Cardiac fibroblast (primary cell): ENCODE results near the gene MMP20.
A peak's percentile ranks its signal among the peaks of the same experiment; 100 is the strongest.

Experiments
- DNase-seq, 2 donors: peaks; one replicate each; pipeline versions ENCODE4 v3.0.0 to v3.0.0-alpha.2; 2010; ENCODE audit warnings: low read depth in 2 of 2
- H3K4me3 ChIP-seq, 2 donors: replicated peaks in 1 of 2; 1 replicate in 1 of 2; 2 replicates in 1 of 2; pipeline ENCODE4 v1.5.1; 2011; ENCODE audit warnings: low read depth in 2 of 2, low read length in 2 of 2, mild to moderate bottlenecking in 2 of 2, moderate library complexity in 1 of 2
- TF ChIP-seq, protein P1 (sequence below): IDR thresholded peaks from one replicate; pipeline ENCODE4 v1.5.1; 2011; ENCODE audit warnings: low read depth, mild to moderate bottlenecking, low read length, inconsistent platforms

Gene MMP20

DNA sequence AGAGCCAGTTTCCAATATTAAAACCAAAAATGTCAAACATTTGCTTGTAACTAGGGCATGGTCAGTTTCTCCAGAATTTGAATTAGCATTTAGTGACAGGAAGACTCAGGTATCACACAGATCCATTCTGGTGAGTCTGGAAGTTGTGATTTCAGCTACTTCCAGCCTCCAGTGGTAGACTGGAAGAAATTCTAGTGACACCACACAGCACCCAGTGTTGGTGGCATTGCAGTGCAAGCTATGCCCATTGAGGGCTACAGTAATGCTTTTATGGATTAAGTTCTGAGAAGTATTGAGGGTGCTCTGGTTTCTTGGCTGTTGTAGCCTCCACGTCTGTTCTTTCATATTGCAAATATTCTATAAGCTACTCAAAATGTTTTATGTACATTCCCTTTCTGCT, 31.4 kb upstream of the MMP20 start:
- H3K4me3 ChIP-seq, result no peak overlapping the region
- DNase-seq, result no peak
- TF ChIP-seq, protein P1, sequence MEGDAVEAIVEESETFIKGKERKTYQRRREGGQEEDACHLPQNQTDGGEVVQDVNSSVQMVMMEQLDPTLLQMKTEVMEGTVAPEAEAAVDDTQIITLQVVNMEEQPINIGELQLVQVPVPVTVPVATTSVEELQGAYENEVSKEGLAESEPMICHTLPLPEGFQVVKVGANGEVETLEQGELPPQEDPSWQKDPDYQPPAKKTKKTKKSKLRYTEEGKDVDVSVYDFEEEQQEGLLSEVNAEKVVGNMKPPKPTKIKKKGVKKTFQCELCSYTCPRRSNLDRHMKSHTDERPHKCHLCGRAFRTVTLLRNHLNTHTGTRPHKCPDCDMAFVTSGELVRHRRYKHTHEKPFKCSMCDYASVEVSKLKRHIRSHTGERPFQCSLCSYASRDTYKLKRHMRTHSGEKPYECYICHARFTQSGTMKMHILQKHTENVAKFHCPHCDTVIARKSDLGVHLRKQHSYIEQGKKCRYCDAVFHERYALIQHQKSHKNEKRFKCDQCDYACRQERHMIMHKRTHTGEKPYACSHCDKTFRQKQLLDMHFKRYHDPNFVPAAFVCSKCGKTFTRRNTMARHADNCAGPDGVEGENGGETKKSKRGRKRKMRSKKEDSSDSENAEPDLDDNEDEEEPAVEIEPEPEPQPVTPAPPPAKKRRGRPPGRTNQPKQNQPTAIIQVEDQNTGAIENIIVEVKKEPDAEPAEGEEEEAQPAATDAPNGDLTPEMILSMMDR, result no peak

DNA sequence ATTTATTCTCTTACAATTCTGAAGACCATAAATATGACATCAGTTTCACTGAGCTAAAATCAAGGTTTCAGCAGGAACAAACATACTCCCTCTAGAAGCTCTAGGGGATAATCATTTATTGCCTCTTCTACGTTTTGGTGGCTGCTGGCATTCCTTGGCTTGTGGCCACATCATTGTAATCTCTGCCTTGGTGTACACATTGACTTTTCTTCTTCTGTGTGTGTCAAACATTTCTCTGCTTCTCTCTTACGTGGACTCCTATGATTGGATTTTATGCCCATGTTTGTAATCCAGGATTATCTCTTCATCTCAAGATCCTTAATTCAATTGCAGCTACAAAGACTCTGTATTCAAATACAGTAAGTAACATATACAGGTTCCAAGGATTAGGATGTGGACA, 30.4 kb upstream of the MMP20 start:
- no peak for DNase-seq
- TF ChIP-seq, protein P1, result no peak
- no peak overlapping the region for H3K4me3 ChIP-seq

GRCh38 chr11:102654761-102655160, 29.6 kb upstream of the MMP20 start:
- TF ChIP-seq, protein P1, result no peak
- DNase-seq, result no peak
- no peak overlapping the region for H3K4me3 ChIP-seq

DNA sequence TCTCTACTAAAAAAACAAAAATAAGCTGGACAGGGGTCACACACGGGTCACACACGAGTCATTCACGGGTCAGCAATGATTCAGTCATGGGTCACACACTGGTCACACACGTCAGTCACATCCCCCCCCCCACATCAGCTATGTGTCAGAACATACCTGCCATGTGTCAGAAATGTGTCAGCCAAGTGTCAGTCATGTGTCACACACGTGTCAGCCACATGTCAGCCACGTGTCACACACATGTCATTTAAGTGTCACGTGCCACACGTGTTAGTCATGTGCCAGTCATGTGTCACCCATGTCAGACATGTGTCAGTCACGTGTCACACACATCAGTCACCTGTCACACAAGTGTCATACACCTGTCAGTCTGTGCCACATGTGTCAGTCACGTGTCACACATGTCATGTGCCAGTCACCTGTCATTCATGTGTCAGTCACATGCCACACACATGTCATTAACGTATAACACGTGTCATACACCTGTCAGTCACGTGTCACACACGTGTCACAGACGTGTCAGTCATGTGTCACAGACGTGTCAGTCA, 28.7 kb upstream of the MMP20 start:
- TF ChIP-seq, protein P1, result no peak
- H3K4me3 ChIP-seq, result no peak overlapping the region
- peak in 1 of 2 donors; percentile 27 for DNase-seq

GRCh38 chr11:102647430-102647829, 22.3 kb upstream of the MMP20 start:
- TF ChIP-seq, protein P1, result no peak
- DNase-seq, result peak in 1 of 2 donors; percentile 8
- no peak overlapping the region for H3K4me3 ChIP-seq

GRCh38 chr11:102643941-102644340, 18.8 kb upstream of the MMP20 start:
- no peak for DNase-seq
- TF ChIP-seq, protein P1, result no peak
- no peak overlapping the region for H3K4me3 ChIP-seq

DNA sequence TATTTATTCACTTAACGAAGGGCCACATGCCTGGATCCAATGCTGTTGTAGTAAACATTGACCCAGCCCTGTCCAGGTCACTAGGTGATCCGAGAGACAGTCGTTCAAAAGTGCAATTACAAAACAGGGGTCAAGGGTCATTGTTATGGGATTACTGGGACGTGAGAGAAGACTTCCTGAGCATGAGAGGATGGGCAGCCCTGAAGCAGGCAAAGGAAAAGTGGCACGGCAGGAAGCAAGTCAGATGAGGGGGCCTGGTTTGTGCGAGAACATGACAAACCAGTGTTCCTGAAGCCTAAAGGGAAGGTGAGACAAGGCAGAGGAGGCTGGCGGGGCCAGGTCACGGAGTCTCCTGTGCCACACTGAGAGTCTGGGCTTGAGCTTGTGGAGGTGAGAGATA, 15.8 kb upstream of the MMP20 start:
- TF ChIP-seq, protein P1, result no peak
- no peak for DNase-seq
- H3K4me3 ChIP-seq, result no peak overlapping the region
